Upper lobe of left lung (tissue), 6 donors: ENCODE measurements around the gene HIKESHI. TPM values are rescaled to one million over a fixed set of nuclear protein-coding genes. Genes with fewer than 3 reads are reported as not detected.

Experiments
- ATAC-seq, 2 donors: fragments of 200-7000 bp; cut with Tn5 transposase; one replicate each; pipeline ENCODE4 v1.9.1; 2022; ENCODE audit warnings: mild to moderate bottlenecking in 2 of 2, moderate library complexity in 2 of 2; ENCODE audit not compliant: low FRiP score in 2 of 2
- DNase-seq, 2 donors: peaks; one replicate each; pipeline ENCODE4 v3.0.0-alpha.2; 2019 to 2020
- H3K27ac ChIP-seq, 4 donors: fragments of 200-600 bp; sonication (generic); one replicate each; pipeline ENCODE4 v1.5.1; 2016 to 2019
- H3K27me3 ChIP-seq, 4 donors: fragments of 200-600 bp; sonication (generic); one replicate each; pipeline ENCODE4 v1.5.1; 2017 to 2019
- H3K36me3 ChIP-seq, 4 donors: fragments of 200-600 bp; sonication (generic); one replicate each; pipeline ENCODE4 v1.5.1; 2016 to 2019
- H3K4me1 ChIP-seq, 4 donors: fragments of 200-600 bp; sonication (generic); one replicate each; pipeline ENCODE4 v1.5.1; 2018 to 2019
- H3K4me3 ChIP-seq, 4 donors: fragments of 200-600 bp; sonication (generic); one replicate each; pipeline ENCODE4 v1.5.1; 2017 to 2019; ENCODE audit warnings: mild to moderate bottlenecking in 2 of 4, moderate library complexity in 1 of 4
- H3K9me3 ChIP-seq, 4 donors: fragments of 200-600 bp; sonication (generic); one replicate each; pipeline ENCODE4 v1.5.1; 2018 to 2019
- CTCF ChIP-seq, 6 experiments: fragments of 450-650 bp in 4 of 6; fragments of 200-600 bp in 2 of 6; sonication (generic) in 2 of 6; IDR thresholded peaks; one replicate each; pipeline ENCODE4 v1.5.1; 2016 to 2019; ENCODE audit warnings: antibody characterized with exemption in 6 of 6
- EP300 ChIP-seq, 4 donors: sonication (generic); formaldehyde crosslinking; IDR thresholded peaks; one replicate each; pipeline ENCODE4 v1.5.1; 2017; ENCODE audit warnings: antibody characterized with exemption in 4 of 4, control low read depth in 2 of 4
- POLR2A ChIP-seq, 4 donors: fragments of 450-650 bp; IDR thresholded peaks; one replicate each; pipeline ENCODE4 v1.5.1; 2016 to 2017; ENCODE audit warnings: antibody characterized with exemption in 4 of 4, mild to moderate bottlenecking in 2 of 4
- POLR2AphosphoS5 ChIP-seq, 2 donors: sonication (generic); formaldehyde crosslinking; IDR thresholded peaks; one replicate each; pipeline ENCODE4 v1.5.1; 2017; ENCODE audit warnings: antibody characterized with exemption in 2 of 2
- WGBS, 2 donors: methylation state at CpG; one replicate each; pipeline ENCODE4 v1.1.5; 2017 to 2018; 5-methylcytosine and 5-hydroxymethylcytosine counted together
- total RNA-seq, 6 donors: library from RNA; depleted of rRNA in 4 of 6; stranded (reverse); fragments of >200 nt in 4 of 6; gene quantifications; one replicate each; pipeline versions ENCODE4 v1.1.0 to v1.2.1, GENCODE V29; 2016 to 2021
- donor health status: DM: no; HTN: no; CAD: no; lungs with moderate emphysema.
- donor health status: DM: no; HTN: yes; CAD: no; lungs with severe emphysema.

The HIKESHI gene
- total RNA-seq, 6 donors from 2014 or later, result 7.7 to 31.9 (median 24.2) TPM

GRCh38 chr11:86313793-86314192 is 11.8 kb downstream of the HIKESHI start:
- no peak for ATAC-seq
- Histone ChIP-seq H3K27ac (no peak overlapping the region), H3K9me3 (no peaks in the 10 kb centered on the region), H3K36me3 (peaks cover 0 to 23% (median 5%) of the 10 kb centered on the region in 4 donors), H3K4me3 (no peak overlapping the region), H3K4me1 (no peaks in the 10 kb centered on the region), H3K27me3 (no peaks in the 10 kb centered on the region)
- WGBS, 2 donors, result 85 to 100% methylated on average over 2 of the region's 2 CpGs
- no peak for DNase-seq
- TF ChIP-seq POLR2A (IDR thresholded peaks at IDR 0.05), result no peak
- TF ChIP-seq POLR2AphosphoS5 (IDR thresholded peaks at IDR 0.05), result no peak
- TF ChIP-seq EP300 (IDR thresholded peaks at IDR 0.05), result no peak
- no peak for TF ChIP-seq CTCF (IDR thresholded peaks at IDR 0.05)

- 80 to 93% methylated on average over 2 of the region's 2 CpGs for WGBS, 2 donors
- TF ChIP-seq EP300 (IDR thresholded peaks at IDR 0.05), result no peak
- no peak for TF ChIP-seq POLR2AphosphoS5 (IDR thresholded peaks at IDR 0.05)
- no peak for TF ChIP-seq POLR2A (IDR thresholded peaks at IDR 0.05)
- no peak for TF ChIP-seq CTCF (IDR thresholded peaks at IDR 0.05)
- no peak for ATAC-seq
- no peak overlapping the region for H3K27ac ChIP-seq
- H3K4me1 ChIP-seq, result no peaks in the 10 kb centered on the region
- H3K9me3 ChIP-seq, result no peaks in the 10 kb centered on the region
- H3K4me3 ChIP-seq, result no peak overlapping the region
- H3K27me3 ChIP-seq, result no peaks in the 10 kb centered on the region
- DNase-seq, result no peak
- peaks cover 0 to 31% (median 5%) of the 10 kb centered on the region in 4 donors for H3K36me3 ChIP-seq
Measured at GRCh38 chr11:86314636-86315035, 12.6 kb downstream of the HIKESHI start.

GRCh38 chr11:86335131-86335767 is 33.2 kb downstream of the HIKESHI start:
- Histone ChIP-seq H3K4me3 (no peak overlapping the region), H3K27me3 (no peaks in the 10 kb centered on the region), H3K4me1 (no peaks in the 10 kb centered on the region), H3K9me3 (no peaks in the 10 kb centered on the region), H3K27ac (no peak overlapping the region), H3K36me3 (peaks cover 0 to 33% (median 6%) of the 10 kb centered on the region in 4 donors)
- no peak for TF ChIP-seq POLR2A (IDR thresholded peaks at IDR 0.05)
- TF ChIP-seq EP300 (IDR thresholded peaks at IDR 0.05), result no peak
- no peak for TF ChIP-seq CTCF (IDR thresholded peaks at IDR 0.05)
- no peak for ATAC-seq
- DNase-seq, result no peak
- 95 to 97% methylated on average over 6 of the region's 6 CpGs for WGBS, 2 donors

GRCh38 chr11:86337227-86337626 is 35.2 kb downstream of the HIKESHI start:
- Histone ChIP-seq H3K36me3 (peaks cover 0 to 33% (median 6%) of the 10 kb centered on the region in 4 donors), H3K27ac (no peak overlapping the region), H3K27me3 (no peaks in the 10 kb centered on the region), H3K4me3 (no peak overlapping the region), H3K4me1 (no peaks in the 10 kb centered on the region), H3K9me3 (no peaks in the 10 kb centered on the region)
- WGBS, 2 donors, result 93 to 98% methylated on average over 2 of the region's 2 CpGs
- no peak for ATAC-seq
- TF ChIP-seq POLR2A (IDR thresholded peaks at IDR 0.05) (no peak), CTCF (IDR thresholded peaks at IDR 0.05) (no peak), EP300 (IDR thresholded peaks at IDR 0.05) (no peak), POLR2AphosphoS5 (IDR thresholded peaks at IDR 0.05) (no peak)
- DNase-seq, result no peak

GRCh38 chr11:86341382-86341781 is 39.3 kb downstream of the HIKESHI start:
- Histone ChIP-seq H3K4me3 (no peak overlapping the region), H3K36me3 (peaks cover 4 to 30% (median 7%) of the 10 kb centered on the region in 4 donors), H3K27me3 (no peaks in the 10 kb centered on the region), H3K9me3 (no peaks in the 10 kb centered on the region), H3K4me1 (no peaks in the 10 kb centered on the region), H3K27ac (no peak overlapping the region)
- no peak for ATAC-seq
- WGBS, 2 donors, result 83 to 91% methylated on average over 3 of the region's 3 CpGs
- TF ChIP-seq POLR2A (IDR thresholded peaks at IDR 0.05) (no peak), POLR2AphosphoS5 (IDR thresholded peaks at IDR 0.05) (no peak), CTCF (IDR thresholded peaks at IDR 0.05) (no peak), EP300 (IDR thresholded peaks at IDR 0.05) (no peak)
- no peak for DNase-seq
